Measurements from ENCODE around the gene DISC1.

- no peak for TF ChIP-seq BCL6 (CRISPR knock-in tag; IDR thresholded peaks at IDR 0.05)
- no peak for TF ChIP-seq ATAD3A (CRISPR knock-in tag; IDR thresholded peaks at IDR 0.05)
- no peak for TF ChIP-seq JUND (CRISPR knock-in tag; IDR thresholded peaks at IDR 0.05)
- TF ChIP-seq MEF2D (CRISPR knock-in tag; IDR thresholded peaks at IDR 0.05) = no peak
- TF ChIP-seq CCAR2 (optimal IDR thresholded peaks at IDR 0.05; ENCODE audit: low read depth, low read length) = no peak
Measured at GRCh38 chr1:231817801-231818200, 191.2 kb downstream of the DISC1 start.
